Natural killer cell treated with Interleukin-12 subunit alpha and Interleukin-12 subunit beta and Interleukin-15 and Interleukin-18, amount 100 ng/mL, for 72 hours (primary cell): ENCODE data around the gene MYOC. TPM values are rescaled to one million over a fixed set of nuclear protein-coding genes. Genes with fewer than 3 reads are reported as not detected.
"Not testable (repeated sequence)": the region's sequence is repeated elsewhere in the genome, so short reads cannot be mapped to it uniquely, and the experiment has no call there.

ENCODE experiments used
- ATAC-seq, 2 donors: fragments of 150-1000 bp; cut with Tn5 transposase in 1 of 2; sonication (Bioruptor Pico), chemical (Tn5 transposase) in 1 of 2; 2 replicates each; pipeline ENCODE4 v1.10.0; 2021
- DNase-seq: peaks from one replicate; pipeline ENCODE4 v3.0.0; 2022; ENCODE audit warnings: low spot score
- H3K27ac Mint-ChIP-seq, 2 donors: 1 replicate in 1 of 2; 2 replicates in 1 of 2; pipeline ENCODE4 v1.8.0; 2022; ENCODE audit warnings: mixed read lengths in 2 of 2, mild to moderate bottlenecking in 1 of 2, moderate library complexity in 1 of 2
- H3K27me3 Mint-ChIP-seq, 2 donors: 1 replicate in 1 of 2; 2 replicates in 1 of 2; pipeline ENCODE4 v1.8.0; 2022; ENCODE audit warnings: mixed read lengths in 2 of 2
- H3K36me3 Mint-ChIP-seq: one replicate; pipeline ENCODE4 v1.8.0; 2022; ENCODE audit warnings: mixed read lengths
- H3K4me1 Mint-ChIP-seq, 2 donors: 1 replicate in 1 of 2; 2 replicates in 1 of 2; pipeline ENCODE4 v1.8.0; 2022; ENCODE audit warnings: low read depth in 2 of 2, mixed read lengths in 2 of 2, mild to moderate bottlenecking in 1 of 2
- H3K4me3 Mint-ChIP-seq: one replicate; pipeline ENCODE4 v1.8.0; 2022; ENCODE audit warnings: mixed read lengths
- H3K9me3 Mint-ChIP-seq: 2 replicates; pipeline ENCODE4 v1.8.0; 2022; ENCODE audit warnings: mixed read lengths
- total RNA-seq, 2 donors: library from RNA; stranded (reverse); gene quantifications; one replicate each; pipeline ENCODE4 v1.2.3, GENCODE V29; 2022

MYOC gene
- total RNA-seq, 2 donors from 2014 or later: not detected

GRCh38 chr1:171641076-171641864, 11.2 kb downstream of the MYOC start:
- Mint-ChIP-seq H3K27ac (no peak overlapping the region), H3K36me3 (no peaks in the 10 kb centered on the region), H3K4me1 (peaks cover 4 to 10% of the 10 kb centered on the region in 2 donors), H3K9me3 (no peaks in the 10 kb centered on the region), H3K27me3 (no peaks in the 10 kb centered on the region), H3K4me3 (no peak overlapping the region)
- DNase-seq: no peak
- ATAC-seq: no peak

- H3K36me3 Mint-ChIP-seq: no peaks in the 10 kb centered on the region
- no peaks in the 10 kb centered on the region for H3K9me3 Mint-ChIP-seq
- DNase-seq (no peak), ATAC-seq (no peak)
- no peak overlapping the region for H3K27ac Mint-ChIP-seq
- H3K4me3 Mint-ChIP-seq: no peak overlapping the region
- H3K27me3 Mint-ChIP-seq: no peaks in the 10 kb centered on the region
- peaks cover 4 to 7% of the 10 kb centered on the region in 2 donors for H3K4me1 Mint-ChIP-seq
These were observed 12.3 kb downstream of the MYOC start for GRCh38 chr1:171640225-171640624.

- Mint-ChIP-seq H3K36me3 (no peaks in the 10 kb centered on the region), H3K4me3 (no peak overlapping the region), H3K4me1 (no peaks in the 10 kb centered on the region), H3K9me3 (no peaks in the 10 kb centered on the region), H3K27ac (no peak overlapping the region), H3K27me3 (peaks cover 0 to 3% of the 10 kb centered on the region in 2 donors)
- DNase-seq (no peak), ATAC-seq (no peak)
These were observed 14.4 kb downstream of the MYOC start for GRCh38 chr1:171637928-171638576.

DNA sequence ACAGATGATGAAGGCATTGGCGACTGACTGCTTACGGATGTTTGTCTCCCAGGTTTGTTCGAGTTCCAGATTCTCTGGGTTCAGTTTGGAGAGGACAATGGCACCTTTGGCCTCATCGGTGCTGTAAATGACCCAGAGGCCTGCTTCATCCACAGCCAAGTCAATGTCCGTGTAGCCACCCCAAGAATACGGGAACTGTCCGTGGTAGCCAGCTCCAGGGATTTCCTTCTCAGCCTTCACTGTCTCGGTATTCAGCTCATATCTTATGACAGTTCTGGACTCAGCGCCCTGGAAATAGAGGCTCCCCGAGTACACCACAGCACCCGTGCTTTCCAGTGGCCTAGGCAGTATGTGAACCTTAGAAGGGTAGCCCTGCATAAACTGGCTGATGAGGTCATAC, 16.3 kb downstream of the MYOC start:
- H3K4me1 Mint-ChIP-seq: no peaks in the 10 kb centered on the region

GRCh38 chr1:171635661-171636060, 16.8 kb downstream of the MYOC start:
- H3K27me3 Mint-ChIP-seq: peaks cover 3 to 5% of the 10 kb centered on the region in 2 donors
- H3K9me3 Mint-ChIP-seq: no peaks in the 10 kb centered on the region
- no peak overlapping the region for H3K27ac Mint-ChIP-seq
- H3K4me1 Mint-ChIP-seq: no peaks in the 10 kb centered on the region
- no peaks in the 10 kb centered on the region for H3K36me3 Mint-ChIP-seq
- no peak for ATAC-seq
- no peak overlapping the region for H3K4me3 Mint-ChIP-seq
- DNase-seq: no peak

More for the DNA sequence above, 16.3 kb downstream of the MYOC start:
- no peaks in the 10 kb centered on the region for H3K9me3 Mint-ChIP-seq
- H3K36me3 Mint-ChIP-seq: no peaks in the 10 kb centered on the region
- H3K4me3 Mint-ChIP-seq: no peak overlapping the region
- peak in 1 of 2 donors; percentile 15 for ATAC-seq
- no peak overlapping the region for H3K27ac Mint-ChIP-seq
- DNase-seq: no peak
- peaks cover 0 to 5% of the 10 kb centered on the region in 2 donors for H3K27me3 Mint-ChIP-seq

DNA sequence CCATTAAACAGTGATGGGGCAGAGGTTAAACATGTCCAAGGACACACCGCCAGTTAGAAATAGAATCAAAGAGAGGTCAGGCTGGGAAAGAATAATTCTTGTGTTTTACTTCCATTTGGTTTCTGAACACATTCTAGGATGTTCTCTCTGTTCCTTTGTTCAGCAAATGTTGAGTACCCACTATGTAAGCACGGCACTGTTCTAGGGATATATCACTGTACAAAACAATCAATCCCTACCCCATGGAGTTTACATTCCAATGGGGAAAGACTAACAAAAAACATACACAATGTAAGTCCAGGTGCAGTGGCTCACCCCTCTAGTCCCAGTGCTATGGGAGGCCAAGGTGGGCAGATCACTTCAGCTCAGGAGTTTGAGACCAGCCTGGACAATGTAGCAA, 24.3 kb downstream of the MYOC start:
- Mint-ChIP-seq H3K36me3 (no peaks in the 10 kb centered on the region), H3K9me3 (no peaks in the 10 kb centered on the region), H3K4me3 (no peak overlapping the region), H3K4me1 (no peaks in the 10 kb centered on the region), H3K27me3 (peaks cover 16 to 25% of the 10 kb centered on the region in 2 donors), H3K27ac (no peak overlapping the region)
- ATAC-seq (no peak), DNase-seq (no peak)

DNA sequence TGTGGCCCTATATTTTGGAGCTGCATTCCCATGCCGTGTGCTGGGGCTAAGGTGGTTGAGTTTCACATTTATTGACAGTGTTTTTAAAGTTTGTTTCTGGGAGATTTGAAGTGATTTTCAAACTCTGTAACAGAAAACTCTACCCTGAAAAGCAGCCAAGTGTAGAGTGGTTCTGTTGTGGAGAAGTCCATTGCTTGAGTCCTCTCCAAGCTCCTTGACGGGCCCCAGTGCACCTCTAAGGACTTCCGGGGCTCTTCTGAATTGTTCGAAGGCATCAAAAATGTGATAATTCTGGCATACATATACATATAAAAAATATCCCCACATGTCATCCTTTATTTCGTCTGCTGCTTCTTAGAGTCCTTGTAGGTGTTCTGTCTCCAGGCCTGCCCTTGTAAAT, 25.5 kb downstream of the MYOC start:
- H3K27me3 Mint-ChIP-seq: peaks cover 12 to 25% of the 10 kb centered on the region in 2 donors
- DNase-seq (no peak), ATAC-seq (no peak)
- no peaks in the 10 kb centered on the region for H3K36me3 Mint-ChIP-seq
- no peaks in the 10 kb centered on the region for H3K4me1 Mint-ChIP-seq
- no peak overlapping the region for H3K4me3 Mint-ChIP-seq
- no peak overlapping the region for H3K27ac Mint-ChIP-seq
- no peaks in the 10 kb centered on the region for H3K9me3 Mint-ChIP-seq

- Mint-ChIP-seq H3K27ac (no peak overlapping the region), H3K4me1 (no peaks in the 10 kb centered on the region), H3K9me3 (no peaks in the 10 kb centered on the region), H3K36me3 (no peaks in the 10 kb centered on the region), H3K4me3 (no peak overlapping the region), H3K27me3 (peaks cover 9 to 17% of the 10 kb centered on the region in 2 donors)
- no peak for DNase-seq
- ATAC-seq: no peak
These were observed 27.3 kb downstream of the MYOC start for GRCh38 chr1:171625225-171625624.

GRCh38 chr1:171623651-171624331, 28.7 kb downstream of the MYOC start:
- DNase-seq: no peak
- H3K4me1 Mint-ChIP-seq: no peaks in the 10 kb centered on the region
- H3K4me3 Mint-ChIP-seq: no peak overlapping the region
- ATAC-seq: peak in 1 of 2 donors; percentile 20
- no peak overlapping the region for H3K27ac Mint-ChIP-seq
- H3K9me3 Mint-ChIP-seq: no peaks in the 10 kb centered on the region
- peaks cover 3 to 4% of the 10 kb centered on the region in 2 donors for H3K27me3 Mint-ChIP-seq
- H3K36me3 Mint-ChIP-seq: no peaks in the 10 kb centered on the region

- DNase-seq (no peak), ATAC-seq (no peak)
- no peak within 1 kb of the TSS for H3K27ac Mint-ChIP-seq
- H3K4me3 Mint-ChIP-seq: no peak within 1 kb of the TSS
- H3K36me3 Mint-ChIP-seq: no peaks in the 10 kb centered on the region
- peaks cover 5 to 8% of the 10 kb centered on the region in 2 donors for H3K27me3 Mint-ChIP-seq
- H3K9me3 Mint-ChIP-seq: no peaks in the 10 kb centered on the region
- H3K4me1 Mint-ChIP-seq: no peaks in the 10 kb centered on the region
These were observed 30.4 kb downstream of the MYOC start, which contains the start of gene MYOCOS for GRCh38 chr1:171622152-171622462. Gene MYOCOS, plus strand, starts transcription at chr1:171622243. Its CDS starts 1,641 bp downstream, at chr1:171623884.

DNA sequence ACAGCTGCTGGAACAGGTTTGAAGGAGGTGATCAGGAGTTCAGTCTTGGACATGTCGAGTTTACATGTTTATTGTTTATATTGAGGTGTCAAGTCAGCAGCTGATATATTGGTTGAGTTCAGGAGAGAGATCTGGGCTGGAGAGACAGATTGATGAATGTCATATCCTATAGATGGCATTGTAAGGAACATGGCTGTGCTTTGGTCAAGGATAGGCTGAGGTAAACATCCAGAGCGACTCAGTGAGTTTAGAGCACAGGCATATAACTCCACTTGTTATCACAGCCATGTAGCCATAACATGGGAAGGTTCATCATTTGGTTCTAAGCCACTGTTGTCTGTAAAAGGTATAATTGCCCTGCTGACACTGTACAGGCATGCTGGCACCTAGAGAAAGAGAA, 35.9 kb downstream of the MYOC start:
- H3K4me1 Mint-ChIP-seq: no peaks in the 10 kb centered on the region
- no peak overlapping the region for H3K27ac Mint-ChIP-seq
- ATAC-seq (no peak), DNase-seq (no peak)
- no peaks in the 10 kb centered on the region for H3K9me3 Mint-ChIP-seq
- peaks cover 3 to 14% of the 10 kb centered on the region in 2 donors for H3K27me3 Mint-ChIP-seq
- H3K36me3 Mint-ChIP-seq: no peaks in the 10 kb centered on the region
- H3K4me3 Mint-ChIP-seq: no peak overlapping the region

DNA sequence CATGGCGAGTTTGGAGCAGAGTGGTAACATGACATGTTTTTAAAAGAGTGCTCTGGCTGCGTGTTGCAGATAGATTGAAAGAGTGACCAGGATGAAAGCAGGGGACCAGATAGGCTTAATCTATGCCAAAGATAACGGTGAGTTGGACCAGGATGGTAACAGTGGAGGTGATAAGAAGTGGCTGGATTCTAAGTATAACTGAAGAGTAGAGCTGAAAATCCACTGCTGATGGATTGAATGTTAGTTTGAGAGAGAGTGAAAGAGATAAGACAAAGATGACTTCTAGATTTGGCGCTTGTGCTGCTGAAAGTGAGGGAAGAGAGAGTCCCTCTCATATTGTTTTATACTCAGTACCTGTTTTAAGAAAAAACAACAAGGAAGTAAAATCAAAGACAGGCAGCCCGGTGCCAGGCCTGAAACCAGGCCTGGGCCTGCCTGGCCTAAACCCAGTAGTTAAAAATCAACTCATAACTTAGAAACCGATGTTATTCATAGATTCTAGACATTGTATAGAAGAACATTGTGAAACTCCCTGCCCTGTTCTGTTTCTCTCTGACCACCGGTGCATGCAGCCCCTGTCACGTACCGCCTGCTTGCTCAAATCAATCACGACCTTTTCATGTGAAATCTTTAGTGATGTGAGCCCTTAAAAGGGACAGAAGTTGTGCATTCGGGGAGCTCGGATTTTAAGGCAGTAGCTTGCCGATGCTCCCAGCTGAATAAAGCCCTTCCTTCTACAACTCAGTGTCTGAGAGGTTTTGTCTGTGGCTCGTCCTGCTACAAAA, 37.2 kb downstream of the MYOC start:
- not testable (repeated sequence) for H3K36me3 Mint-ChIP-seq, H3K4me3 Mint-ChIP-seq

DNA sequence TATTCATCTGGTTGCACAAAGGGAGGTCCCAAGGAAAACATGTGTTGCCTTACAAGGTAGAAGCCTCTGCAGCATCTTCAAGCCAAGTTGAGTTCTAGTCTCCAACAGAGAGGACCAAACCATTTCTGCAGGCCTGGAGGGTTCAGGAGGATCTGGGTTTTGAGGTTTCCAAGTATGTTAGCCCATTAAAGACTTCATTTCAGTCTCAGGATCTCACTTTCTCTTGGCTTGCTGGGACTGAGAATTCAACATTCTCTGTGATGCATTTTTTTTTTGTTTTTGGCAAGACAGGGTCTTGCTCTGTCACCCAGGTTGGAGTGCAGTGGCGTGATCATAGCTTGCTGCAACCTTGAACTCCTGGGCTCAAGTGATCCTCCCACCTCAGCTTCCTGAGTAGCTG, 39.2 kb downstream of the MYOC start:
- Mint-ChIP-seq H3K4me3 (no peak overlapping the region), H3K4me1 (no peaks in the 10 kb centered on the region), H3K9me3 (no peaks in the 10 kb centered on the region), H3K27ac (no peak overlapping the region), H3K27me3 (peaks cover 0 to 14% of the 10 kb centered on the region in 2 donors), H3K36me3 (no peaks in the 10 kb centered on the region)
- DNase-seq (no peak), ATAC-seq (no peak)

More for the DNA sequence above, 37.2 kb downstream of the MYOC start:
- H3K27me3 Mint-ChIP-seq: peaks cover 3 to 14% of the 10 kb centered on the region in 2 donors
- H3K9me3 Mint-ChIP-seq, DNase-seq, H3K27ac Mint-ChIP-seq, H3K4me1 Mint-ChIP-seq, ATAC-seq: not testable (repeated sequence)
